ENCODE data around the gene MT1F. TPM values are rescaled to one million over a fixed set of nuclear protein-coding genes. Genes with fewer than 3 reads are reported as not detected.
"Not testable (repeated sequence)": the region's sequence is repeated elsewhere in the genome, so short reads cannot be mapped to it uniquely, and the experiment has no call there.

Gene MT1F
- total RNA-seq, 2 experiments from 2014 or later: 24.1 to 27.8 TPM

DNA sequence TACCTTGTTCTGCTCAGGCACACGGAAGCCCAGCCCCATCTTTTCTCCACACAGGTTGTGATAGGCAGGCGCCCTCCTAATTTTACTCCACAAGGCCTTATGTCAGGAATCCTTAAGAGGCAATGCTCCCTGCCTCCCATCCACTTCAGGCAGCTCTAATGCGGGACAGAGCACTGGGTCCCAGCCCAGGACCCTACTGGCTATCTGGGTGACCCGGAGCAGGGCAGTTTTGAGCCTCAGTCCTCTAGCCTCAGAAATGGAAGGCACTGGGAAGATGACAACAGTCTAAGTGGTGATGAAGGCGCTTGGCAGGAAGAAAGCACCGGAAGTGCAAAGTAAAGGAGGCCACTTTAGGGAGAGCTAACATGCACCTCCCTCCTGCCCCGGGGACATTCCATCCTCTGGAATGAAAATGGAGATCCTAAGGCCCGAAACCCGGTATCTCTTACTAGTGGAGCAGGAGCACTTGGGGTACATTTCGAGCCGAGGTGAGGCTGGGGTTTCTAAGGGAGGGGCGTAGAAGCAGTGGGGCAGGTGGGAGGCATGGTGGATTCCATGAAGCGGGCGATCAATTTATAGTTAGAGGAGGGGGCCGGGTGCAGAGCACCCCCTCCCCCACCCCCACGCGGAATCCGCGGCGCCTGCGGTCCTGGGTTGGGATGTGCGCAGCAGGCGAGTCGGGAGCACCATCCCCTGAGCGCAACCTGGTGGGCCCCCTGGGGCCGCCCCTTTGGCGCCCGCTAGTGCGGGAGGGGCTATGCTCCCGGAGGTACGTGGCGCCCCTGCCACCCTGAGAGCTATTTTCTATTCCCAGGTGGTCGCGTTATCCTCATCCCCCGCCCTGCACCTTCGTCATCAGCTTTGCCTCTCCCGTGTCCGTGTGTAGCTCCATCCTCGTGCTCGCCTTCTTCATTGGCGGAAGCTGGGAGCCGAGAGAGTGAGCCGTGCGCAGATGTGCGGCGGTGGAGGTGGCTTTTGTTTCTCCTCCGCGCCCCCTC lies 4.9 kb downstream of the MT1F start:
- Mint-ChIP-seq H3K36me3 (no peaks in the 10 kb centered on the region), H3K4me1 (peaks cover 26% of the 10 kb centered on the region)

DNA sequence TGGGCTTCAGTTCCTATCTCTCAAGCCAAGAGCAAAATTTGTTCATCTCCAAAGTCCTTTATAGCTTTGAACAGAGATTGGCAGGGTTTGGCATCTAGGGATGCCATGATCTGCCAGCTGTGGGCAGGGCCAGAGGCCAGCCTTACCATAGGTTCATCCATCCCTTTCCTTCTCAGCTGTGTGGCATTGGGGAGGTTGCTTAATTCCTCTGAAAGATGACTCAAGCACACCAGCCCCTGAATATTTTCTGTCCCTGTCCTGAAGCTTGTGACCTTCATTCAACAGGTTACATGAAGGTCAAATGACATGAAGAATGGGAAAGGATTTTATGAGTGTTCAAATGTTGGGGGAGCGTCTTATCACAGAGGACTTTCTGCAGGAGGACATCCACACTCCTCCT lies 6.7 kb downstream of the MT1F start:
- peaks cover 33% of the 10 kb centered on the region for H3K4me1 Mint-ChIP-seq
- H3K36me3 Mint-ChIP-seq: no peaks in the 10 kb centered on the region
- DNase-seq (no peak), ATAC-seq (ENCODE audit: low read depth) (no peak)
- H3K9me3 Mint-ChIP-seq: no peaks in the 10 kb centered on the region
- H3K27me3 Mint-ChIP-seq: peaks cover 33% of the 10 kb centered on the region
- POLR2A ChIA-PET: no interaction called here
- H3K4me3 Mint-ChIP-seq: no peak overlapping the region
- H3K27ac Mint-ChIP-seq: no peak overlapping the region

More for the DNA sequence above, 4.9 kb downstream of the MT1F start:
- POLR2A ChIA-PET: interaction anchor here (0.7 to 1.3 kb wide), 8 partner anchors 10 to 54 kb away, joined by 3 to 6 read pairs (median 3); partner anchors contain the start of genes MT1E, MT1X and MT2A
- Mint-ChIP-seq H3K9me3 (no peaks in the 10 kb centered on the region), H3K27me3 (peaks cover 20% of the 10 kb centered on the region), H3K4me3 (peak overlapping the region; percentile 85), H3K27ac (peak overlapping the region; percentile 81)
- ATAC-seq (ENCODE audit: low read depth): peak; percentile 65
- peak; percentile 60 for DNase-seq

DNA sequence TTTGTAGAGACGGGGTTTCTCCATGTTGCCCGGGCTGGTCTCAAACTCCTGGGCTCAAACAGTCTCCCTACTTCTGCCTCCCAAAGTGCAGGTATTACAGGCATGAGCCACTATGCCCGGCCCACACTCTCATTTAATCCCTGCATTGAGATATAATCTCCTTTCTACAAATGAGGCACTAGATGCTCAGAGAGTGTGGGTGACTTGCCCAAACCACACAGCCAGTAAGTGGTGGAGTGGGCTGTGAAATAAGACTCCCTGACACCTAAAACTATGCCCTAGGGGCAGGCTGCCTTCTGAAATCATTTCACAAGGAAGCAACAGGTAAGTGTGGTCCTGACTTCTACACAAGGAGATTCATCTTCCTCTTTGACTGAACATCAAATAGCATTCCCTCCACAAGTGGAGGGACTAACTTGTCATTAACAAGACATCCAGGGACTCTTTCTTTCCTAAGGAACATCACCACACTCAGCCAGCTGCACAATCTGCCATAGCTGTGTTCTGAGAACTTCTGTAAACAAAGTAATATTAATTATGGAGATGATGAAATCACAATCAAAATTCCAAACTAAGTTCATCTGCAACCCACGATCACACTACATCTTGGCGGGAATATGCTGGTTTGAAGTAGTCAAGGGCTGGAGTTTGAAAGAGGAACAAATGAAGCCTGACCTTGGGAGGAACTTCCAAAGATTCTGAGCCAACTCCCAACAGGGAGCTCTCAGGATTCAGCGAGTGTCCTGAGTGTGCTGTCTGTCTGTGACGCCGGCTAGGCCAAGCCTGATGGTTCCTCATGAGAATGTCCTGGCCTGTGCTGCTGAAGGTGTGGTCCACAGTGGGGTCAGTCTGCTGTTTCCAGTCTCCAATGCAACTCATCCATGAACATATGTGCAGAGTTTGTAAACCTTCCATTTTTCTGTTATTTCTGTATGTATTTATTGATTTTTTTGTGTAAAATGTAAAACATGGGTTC lies 7.8 kb downstream of the MT1F start:
- Mint-ChIP-seq H3K27me3 (peaks cover 44% of the 10 kb centered on the region), H3K4me1 (peaks cover 32% of the 10 kb centered on the region)
- POLR2A ChIA-PET; H3K36me3 Mint-ChIP-seq; H3K4me3 Mint-ChIP-seq; H3K9me3 Mint-ChIP-seq; ATAC-seq (ENCODE audit: low read depth); H3K27ac Mint-ChIP-seq; DNase-seq: not testable (repeated sequence)

DNA sequence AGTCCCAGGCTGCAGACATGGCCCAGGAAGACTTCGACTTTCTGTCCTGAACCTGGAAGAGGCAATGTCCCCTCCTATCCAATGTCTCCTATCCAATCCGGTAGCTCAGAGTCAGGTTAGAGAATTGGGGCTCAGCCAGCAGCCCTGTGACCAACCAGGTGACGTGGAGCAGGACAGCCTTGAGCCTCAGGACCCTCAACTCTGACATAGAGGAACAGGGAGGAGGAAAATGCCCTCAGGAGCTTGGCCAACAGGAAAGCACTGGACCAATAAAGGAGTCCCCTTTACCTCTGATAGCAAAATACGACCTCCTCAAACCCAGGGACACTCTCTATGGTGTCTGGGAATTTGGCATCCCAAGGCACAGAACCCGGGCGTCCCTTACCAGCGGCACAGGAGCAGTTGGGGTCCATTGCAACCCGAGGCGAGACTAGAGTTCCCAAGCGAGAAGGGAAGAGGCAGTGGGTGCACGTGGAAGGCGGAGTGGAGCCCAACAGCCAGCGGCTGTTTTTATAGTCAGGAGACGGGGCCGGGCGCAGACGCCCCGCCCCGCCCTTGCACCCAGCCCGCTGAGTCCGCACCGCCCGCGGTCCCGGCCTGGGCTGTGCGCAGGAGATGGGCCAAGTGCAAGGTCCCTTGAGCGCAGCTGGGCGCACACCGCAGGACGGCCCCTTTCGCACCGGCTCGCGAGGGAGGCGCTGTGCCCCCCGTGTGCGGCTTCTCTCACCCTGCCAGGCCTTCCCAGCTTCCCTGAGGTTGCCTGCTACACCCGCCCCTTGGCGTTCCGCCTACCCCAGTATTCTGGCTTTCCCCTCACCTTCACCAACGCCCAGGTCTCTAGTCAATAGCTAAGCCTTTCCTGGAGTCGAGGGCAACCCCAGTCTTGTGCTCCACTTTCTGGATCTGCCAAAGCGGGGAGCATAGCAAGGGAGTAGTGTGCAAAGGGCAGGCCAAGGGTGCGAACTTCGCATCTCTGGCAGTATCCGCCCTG lies 10.1 kb downstream of the MT1F start, which contains the start of gene MT1G:
Gene MT1G, minus strand, starts transcription at position 485 of the 991 bp plus-strand sequence. Its CDS starts 72 bp downstream, at position 413.
- H3K27ac Mint-ChIP-seq: no peak within 1 kb of the TSS
- peaks cover 32% of the 10 kb centered on the region for H3K4me1 Mint-ChIP-seq
- no peaks in the 10 kb centered on the region for H3K36me3 Mint-ChIP-seq
- DNase-seq: peak; percentile 71
- H3K27me3 Mint-ChIP-seq: peaks cover 63% of the 10 kb centered on the region
- ATAC-seq (ENCODE audit: low read depth): peak; percentile 75
- H3K9me3 Mint-ChIP-seq: no peaks in the 10 kb centered on the region
- POLR2A ChIA-PET: interaction anchor here (1.0 to 2.3 kb wide), 7 partner anchors 9 to 60 kb away, joined by 3 to 13 read pairs (median 4); partner anchors contain the start of genes MT1E, MT1F, MT1X and MT2A
- peak within 1 kb of the TSS; percentile 66 for H3K4me3 Mint-ChIP-seq

DNA sequence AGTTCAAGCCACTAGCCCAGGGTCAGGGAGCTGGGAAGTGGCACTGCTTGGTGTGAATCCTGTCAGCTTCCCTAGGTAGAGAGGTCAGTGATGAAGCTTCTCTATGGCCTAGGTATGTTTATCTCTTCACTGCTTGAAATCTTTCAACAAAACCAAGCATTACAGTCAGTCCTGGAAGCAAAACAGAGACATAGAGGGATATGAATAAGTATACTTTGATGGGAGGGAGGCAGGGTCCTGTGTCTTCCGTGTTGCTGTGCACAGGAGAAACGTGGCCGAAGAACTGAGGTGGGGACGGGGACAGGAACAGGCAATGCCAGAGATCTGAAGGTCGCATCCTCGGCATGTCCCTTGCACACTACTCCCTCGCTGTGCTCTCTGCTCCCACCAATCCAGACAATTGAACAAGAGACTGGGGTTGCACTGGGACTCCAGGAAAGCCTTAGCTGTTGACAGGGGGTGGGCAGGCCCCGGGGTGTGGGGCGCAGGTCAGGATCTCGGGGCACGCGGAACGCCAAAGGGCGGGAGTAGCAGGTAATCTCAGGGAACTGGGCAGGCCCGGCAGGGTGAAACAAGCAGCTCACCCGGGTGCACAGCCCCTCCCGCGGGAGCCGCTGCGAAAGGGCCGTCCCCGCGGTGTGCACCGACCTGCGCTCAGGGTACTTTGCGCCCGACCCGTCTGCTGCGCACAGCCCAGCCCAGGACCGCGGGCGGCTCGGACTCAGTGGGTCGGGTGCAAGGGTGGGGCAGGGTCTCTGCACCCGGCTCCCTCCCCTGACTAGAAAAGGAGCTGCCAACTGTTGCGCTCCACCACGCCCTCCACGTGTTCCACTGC lies 11.5 kb downstream of the MT1F start, which contains the start of gene MT1H:
Gene MT1H, plus strand, starts transcription at position 810 of the 835 bp plus-strand sequence. CDS start 71 bp downstream, outside the sequence.
- POLR2A ChIA-PET: interaction anchor here (1.1 to 2.3 kb wide), 6 partner anchors 7 to 44 kb away, joined by 3 to 13 read pairs (median 4); partner anchors contain the start of genes MT1E and MT1X
- Mint-ChIP-seq H3K36me3 (no peaks in the 10 kb centered on the region), H3K27me3 (peaks cover 70% of the 10 kb centered on the region), H3K9me3 (no peaks in the 10 kb centered on the region), H3K4me1 (peaks cover 31% of the 10 kb centered on the region), H3K4me3 (peak within 1 kb of the TSS; percentile 65), H3K27ac (no peak within 1 kb of the TSS)
- DNase-seq: peak; percentile 45
- ATAC-seq (ENCODE audit: low read depth): peak; percentile 27

DNA sequence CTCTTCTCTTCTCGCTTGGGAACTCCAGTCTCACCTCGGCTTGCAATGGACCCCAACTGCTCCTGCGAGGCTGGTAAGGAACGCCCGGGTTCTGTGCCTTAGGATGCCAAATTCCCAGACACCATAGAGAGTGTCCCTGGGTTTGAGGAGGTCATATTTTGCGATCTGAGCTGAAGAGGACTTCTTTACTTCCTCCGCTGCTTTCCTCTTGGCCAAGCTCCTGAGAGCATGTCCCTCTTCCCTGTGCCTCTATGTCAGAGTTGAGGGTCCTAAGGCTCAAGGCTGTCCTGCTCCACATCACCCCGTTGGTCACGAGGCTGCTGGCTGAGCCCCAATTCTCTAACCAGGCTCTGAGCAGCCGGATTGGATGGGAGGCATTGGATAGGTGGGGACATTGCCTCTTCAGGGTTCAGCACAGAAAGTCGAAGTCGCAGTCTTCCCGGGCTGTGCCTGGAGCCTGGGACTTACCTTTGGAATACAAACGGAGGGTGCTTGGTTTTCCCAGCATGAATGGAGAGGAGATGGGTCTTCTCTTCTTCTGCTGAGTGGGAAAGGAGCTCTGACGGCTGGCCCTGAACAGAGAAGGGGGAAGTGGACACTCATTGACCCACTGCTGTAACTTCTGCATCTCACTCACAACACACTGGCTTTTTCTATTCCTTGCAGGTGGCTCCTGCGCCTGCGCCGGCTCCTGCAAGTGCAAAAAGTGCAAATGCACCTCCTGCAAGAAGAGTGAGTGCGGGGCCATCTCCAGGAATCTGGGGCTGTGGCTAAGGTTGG lies 12.3 kb downstream of the MT1F start:
- ATAC-seq (ENCODE audit: low read depth): no peak
- no peaks in the 10 kb centered on the region for H3K36me3 Mint-ChIP-seq
- no peaks in the 10 kb centered on the region for H3K9me3 Mint-ChIP-seq
- H3K4me3 Mint-ChIP-seq: no peak overlapping the region
- peaks cover 73% of the 10 kb centered on the region for H3K27me3 Mint-ChIP-seq
- H3K27ac Mint-ChIP-seq: no peak overlapping the region
- H3K4me1 Mint-ChIP-seq: peaks cover 34% of the 10 kb centered on the region
- POLR2A ChIA-PET: interaction anchor here (1.1 to 2.1 kb wide), 3 partner anchors 9 to 45 kb away, joined by 3 to 6 read pairs (median 3); partner anchors contain the start of genes MT1E and MT1X
- no peak for DNase-seq

DNA sequence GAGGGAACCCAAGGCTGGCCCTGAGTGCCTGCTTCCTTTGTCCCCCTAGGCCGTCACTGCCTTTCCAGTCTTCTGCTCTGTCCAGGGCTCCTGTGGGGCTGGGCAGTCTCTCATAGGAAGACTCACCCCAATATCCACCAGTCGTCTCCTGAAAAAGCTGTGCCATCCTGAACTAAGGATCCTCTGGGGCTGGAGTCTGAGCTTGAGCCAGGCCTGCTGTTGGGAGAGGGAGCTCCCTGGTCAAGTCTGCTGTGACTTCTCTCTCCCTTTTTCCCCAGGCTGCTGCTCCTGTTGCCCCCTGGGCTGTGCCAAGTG lies 12.8 kb downstream of the MT1F start:
- ATAC-seq (ENCODE audit: low read depth): no peak
- DNase-seq: no peak
- Mint-ChIP-seq H3K36me3 (no peaks in the 10 kb centered on the region), H3K9me3 (no peaks in the 10 kb centered on the region), H3K4me1 (peaks cover 35% of the 10 kb centered on the region), H3K27me3 (peaks cover 72% of the 10 kb centered on the region), H3K4me3 (no peak overlapping the region), H3K27ac (no peak overlapping the region)
- POLR2A ChIA-PET: interaction anchor here (1.0 to 1.5 kb wide), 3 partner anchors 12 to 45 kb away, joined by 3 read pairs; partner anchors contain the start of genes MT1E, MT1F and MT1X

DNA sequence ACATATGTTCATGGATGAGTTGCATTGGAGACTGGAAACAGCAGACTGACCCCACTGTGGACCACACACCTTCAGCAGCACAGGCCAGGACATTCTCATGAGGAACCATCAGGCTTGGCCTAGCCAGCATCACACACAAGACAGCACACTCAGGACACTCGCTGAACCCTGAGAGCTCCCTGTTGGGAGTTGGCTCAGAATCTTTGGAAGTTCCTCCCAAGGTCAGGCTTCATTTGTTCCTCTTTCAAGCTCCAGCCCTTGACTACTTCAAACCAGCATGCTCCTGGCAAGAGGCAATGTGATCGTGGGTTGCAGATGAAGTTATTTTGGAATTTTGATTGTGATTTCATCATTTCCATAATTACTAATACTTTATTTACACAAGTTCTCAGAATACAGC lies 13.9 kb downstream of the MT1F start:
- Mint-ChIP-seq H3K4me1 (peaks cover 42% of the 10 kb centered on the region), H3K27me3 (peaks cover 66% of the 10 kb centered on the region)
- H3K27ac Mint-ChIP-seq; H3K4me3 Mint-ChIP-seq; ATAC-seq (ENCODE audit: low read depth); DNase-seq; H3K9me3 Mint-ChIP-seq; H3K36me3 Mint-ChIP-seq: not testable (repeated sequence)
- POLR2A ChIA-PET: interaction anchor here (1.0 kb wide), 1 partner anchor 14 kb away, joined by 3 read pairs; the partner anchor contains the start of gene MT1F

DNA sequence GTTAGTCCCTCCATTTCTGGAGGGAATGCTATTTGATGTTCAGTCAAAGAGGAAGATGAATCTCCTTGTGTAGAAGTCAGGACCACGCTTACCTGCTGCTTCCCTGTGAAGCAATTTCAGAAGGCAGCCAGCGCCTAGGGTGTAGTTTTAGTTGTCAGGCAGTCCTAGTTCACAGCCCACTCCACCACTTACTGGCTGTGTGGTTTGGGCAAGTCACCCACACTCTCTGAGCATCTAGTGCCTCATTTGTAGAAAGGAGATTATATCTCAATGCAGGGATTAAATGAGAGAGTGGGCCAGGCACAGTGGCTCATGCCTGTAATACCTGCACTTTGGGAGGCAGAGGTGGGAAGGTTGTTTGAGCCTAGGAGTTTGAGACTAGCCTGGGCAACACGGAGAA lies 14.4 kb downstream of the MT1F start:
- H3K4me3 Mint-ChIP-seq; ATAC-seq (ENCODE audit: low read depth); H3K36me3 Mint-ChIP-seq; H3K27ac Mint-ChIP-seq; H3K9me3 Mint-ChIP-seq; DNase-seq; POLR2A ChIA-PET: not testable (repeated sequence)
- peaks cover 63% of the 10 kb centered on the region for H3K27me3 Mint-ChIP-seq
- peaks cover 42% of the 10 kb centered on the region for H3K4me1 Mint-ChIP-seq

DNA sequence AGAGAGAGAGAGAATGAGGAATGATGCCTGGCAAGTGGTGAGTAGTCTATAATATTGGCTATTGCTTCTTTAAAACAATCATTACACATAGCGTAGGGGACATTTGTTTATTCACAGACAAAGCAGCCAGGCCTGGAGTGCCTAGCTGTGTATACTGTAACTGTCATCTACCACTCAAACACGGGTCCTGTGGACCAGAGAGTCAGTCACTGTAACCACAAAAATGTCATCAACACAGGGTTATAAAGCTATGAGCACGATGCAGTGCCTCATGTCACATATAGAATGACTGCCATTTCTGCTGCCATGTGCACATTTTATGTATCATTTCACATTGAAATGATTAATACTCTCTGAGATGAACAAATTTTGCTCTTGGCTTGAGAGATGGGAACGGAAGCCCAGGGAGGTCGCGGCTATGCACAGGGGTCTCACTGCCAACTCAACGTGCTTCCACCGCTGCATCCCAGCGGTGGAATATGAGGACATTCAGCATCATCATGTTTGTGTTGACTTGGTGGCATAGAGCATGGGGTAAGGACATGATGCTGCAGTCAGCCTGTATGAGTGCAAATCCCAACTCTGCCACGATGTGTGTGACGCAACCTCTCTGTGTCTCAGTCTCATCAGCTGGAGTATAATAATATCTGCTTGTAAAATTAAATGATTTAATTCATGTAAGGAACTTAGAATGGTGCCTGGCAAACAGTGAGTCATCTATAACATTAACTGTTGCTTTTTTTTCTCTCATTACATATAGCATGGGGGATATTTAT lies 15.2 kb downstream of the MT1F start:
- no peak overlapping the region for H3K4me3 Mint-ChIP-seq
- ATAC-seq (ENCODE audit: low read depth) (no peak), DNase-seq (no peak)
- H3K9me3 Mint-ChIP-seq: no peaks in the 10 kb centered on the region
- H3K36me3 Mint-ChIP-seq: no peaks in the 10 kb centered on the region
- H3K27ac Mint-ChIP-seq: no peak overlapping the region
- H3K4me1 Mint-ChIP-seq: peaks cover 35% of the 10 kb centered on the region
- POLR2A ChIA-PET: interaction anchor here (0.6 to 1.6 kb wide), 2 partner anchors 11 to 29 kb away, joined by 3 read pairs; no protein-coding TSS in a partner anchor
- H3K27me3 Mint-ChIP-seq: peaks cover 58% of the 10 kb centered on the region
